Psoas muscle (tissue), 8 donors: ENCODE results near the gene TMEM121. TPM values are rescaled to one million over a fixed set of nuclear protein-coding genes. Genes with fewer than 3 reads are reported as not detected.
"Not testable (repeated sequence)": the region's sequence is repeated elsewhere in the genome, so short reads cannot be mapped to it uniquely, and the experiment has no call there.

Experiments used
- ATAC-seq, 4 donors: fragments of 200-7000 bp; cut with Tn5 transposase; one replicate each; pipeline ENCODE4 v1.9.1; 2020; ENCODE audit warnings: moderate library complexity in 3 of 4, mild to moderate bottlenecking in 2 of 4
- DNase-seq, 2 donors: peaks; one replicate each; pipeline ENCODE4 v3.0.0-alpha.2; 2020
- H3K27ac ChIP-seq: fragments of 200-600 bp; one replicate; pipeline ENCODE4 v1.8.0; 2022
- H3K27me3 ChIP-seq, 3 donors: fragments of 200-600 bp in 1 of 3; one replicate each; pipeline versions ENCODE4 v1.6.1 to v1.8.0; 2013 to 2022; ENCODE audit warnings: low read length in 2 of 3, mild to moderate bottlenecking in 2 of 3, moderate library complexity in 1 of 3; ENCODE audit not compliant: insufficient read depth in 3 of 3
- H3K36me3 ChIP-seq, 2 donors: fragments of 200-600 bp in 1 of 2; one replicate each; pipeline versions ENCODE4 v1.6.1 to v1.8.0; 2013 to 2022; ENCODE audit warnings: low read depth in 1 of 2, mild to moderate bottlenecking in 1 of 2, moderate library complexity in 1 of 2; ENCODE audit not compliant: insufficient read depth in 1 of 2
- H3K4me1 ChIP-seq: fragments of 200-600 bp; one replicate; pipeline ENCODE4 v1.8.0; 2022
- H3K4me3 ChIP-seq: fragments of 200-600 bp; one replicate; pipeline ENCODE4 v1.8.0; 2022; ENCODE audit warnings: mild to moderate bottlenecking
- H3K9me3 ChIP-seq: fragments of 200-600 bp; one replicate; pipeline ENCODE4 v1.8.0; 2022
- WGBS, 3 donors: extraction: QIAGEN DNeasy Blood & Tissue Kit; methylation state at CpG; one replicate each; pipeline versions ENCODE4 v1.1.6 to v1.1.7; 2013; 5-methylcytosine and 5-hydroxymethylcytosine counted together
- intact Hi-C, 2 donors: fragments of 100-400 bp; cut with DNase I; formaldehyde crosslinking; loops; one replicate each; pipeline versions ENCODE4 v1.11.0 to v1.14.2; 2022
- polyA plus RNA-seq, 3 donors: library from polyadenylated mRNA; stranded (reverse); fragments of 200-250 nt; gene quantifications; one replicate each; pipeline ENCODE4 v1.2.3, GENCODE V29; 2013
- total RNA-seq, 4 donors: library from RNA; stranded (reverse); fragmentation: NEBNext Ultra II Directional in 2 of 4; extraction: Animal tissue kit (Norgen Biotek cat#: 25700) in 2 of 4; gene quantifications; one replicate each; pipeline versions ENCODE4 v1.2.1 to v1.2.4, GENCODE V29; 2021 to 2023
- TF ChIP-seq, protein P1 (sequence below): fragments of 200-600 bp; IDR thresholded peaks from one replicate; pipeline ENCODE4 v1.8.0; 2022; ENCODE audit warnings: antibody characterized with exemption
- donor health status: healthy with polysubstance abuse.
- donor health status: DM: no; HTN: no; CAD: no; lungs with moderate emphysema.
- donor health status: Bipolar disorder and iron deficiency.
- donor health status: healthy.
- donor health status: DM: yes; HTN: yes; CAD: no.
- donor health status: DM: no; HTN: no; CAD: no.
- donor health status: DM: no; HTN: no; CAD: no.
- donor health status: DM: yes; HTN: yes; CAD: no.

Gene TMEM121
- total and polyA plus RNA-seq, 7 donors: 0.08 to 0.60 (median 0.38) TPM

DNA sequence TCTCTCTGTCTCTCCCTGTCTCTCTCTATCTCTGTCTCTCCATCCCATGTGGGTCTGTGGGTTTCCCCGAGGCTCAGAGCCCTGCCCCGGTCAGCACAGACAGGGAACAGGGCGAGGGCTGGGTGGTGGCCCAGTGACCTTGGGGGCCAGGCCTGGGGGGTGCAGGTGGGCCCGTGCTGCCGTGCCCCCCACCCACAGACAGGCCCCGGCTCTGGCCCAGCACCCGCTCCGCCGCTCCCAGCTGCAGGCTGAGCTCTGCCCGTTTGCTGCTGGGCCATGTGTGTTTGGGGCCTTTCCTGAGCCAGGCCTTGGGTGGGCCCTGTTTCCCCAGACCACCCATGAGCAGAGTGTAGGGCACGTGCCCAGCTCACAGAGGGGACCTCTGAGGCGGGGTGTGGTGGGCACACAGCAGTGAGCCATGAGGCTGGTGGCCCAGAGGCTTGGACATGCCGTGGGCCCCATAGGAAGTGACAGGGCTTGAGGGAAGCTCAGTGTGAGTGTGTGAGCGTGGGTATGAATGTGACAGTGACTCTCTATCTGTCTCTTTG lies 51.0 kb downstream of the TMEM121 start:
- TF ChIP-seq, protein P1, sequence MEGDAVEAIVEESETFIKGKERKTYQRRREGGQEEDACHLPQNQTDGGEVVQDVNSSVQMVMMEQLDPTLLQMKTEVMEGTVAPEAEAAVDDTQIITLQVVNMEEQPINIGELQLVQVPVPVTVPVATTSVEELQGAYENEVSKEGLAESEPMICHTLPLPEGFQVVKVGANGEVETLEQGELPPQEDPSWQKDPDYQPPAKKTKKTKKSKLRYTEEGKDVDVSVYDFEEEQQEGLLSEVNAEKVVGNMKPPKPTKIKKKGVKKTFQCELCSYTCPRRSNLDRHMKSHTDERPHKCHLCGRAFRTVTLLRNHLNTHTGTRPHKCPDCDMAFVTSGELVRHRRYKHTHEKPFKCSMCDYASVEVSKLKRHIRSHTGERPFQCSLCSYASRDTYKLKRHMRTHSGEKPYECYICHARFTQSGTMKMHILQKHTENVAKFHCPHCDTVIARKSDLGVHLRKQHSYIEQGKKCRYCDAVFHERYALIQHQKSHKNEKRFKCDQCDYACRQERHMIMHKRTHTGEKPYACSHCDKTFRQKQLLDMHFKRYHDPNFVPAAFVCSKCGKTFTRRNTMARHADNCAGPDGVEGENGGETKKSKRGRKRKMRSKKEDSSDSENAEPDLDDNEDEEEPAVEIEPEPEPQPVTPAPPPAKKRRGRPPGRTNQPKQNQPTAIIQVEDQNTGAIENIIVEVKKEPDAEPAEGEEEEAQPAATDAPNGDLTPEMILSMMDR: no peak
- ATAC-seq (no peak), DNase-seq (peak in 1 of 2 donors; percentile 29)
- H3K4me1 ChIP-seq: no peaks in the 10 kb centered on the region
- no peak overlapping the region for H3K27ac ChIP-seq
- WGBS, 3 donors: 87 to 88% (median 87%) methylated on average over 14 of the region's 14 CpGs
- H3K36me3 ChIP-seq: no peaks in the 10 kb centered on the region
- intact Hi-C loops: no loop called here
- H3K9me3 ChIP-seq: no peaks in the 10 kb centered on the region
- no peak overlapping the region for H3K4me3 ChIP-seq
- H3K27me3 ChIP-seq: no peaks in the 10 kb centered on the region

DNA sequence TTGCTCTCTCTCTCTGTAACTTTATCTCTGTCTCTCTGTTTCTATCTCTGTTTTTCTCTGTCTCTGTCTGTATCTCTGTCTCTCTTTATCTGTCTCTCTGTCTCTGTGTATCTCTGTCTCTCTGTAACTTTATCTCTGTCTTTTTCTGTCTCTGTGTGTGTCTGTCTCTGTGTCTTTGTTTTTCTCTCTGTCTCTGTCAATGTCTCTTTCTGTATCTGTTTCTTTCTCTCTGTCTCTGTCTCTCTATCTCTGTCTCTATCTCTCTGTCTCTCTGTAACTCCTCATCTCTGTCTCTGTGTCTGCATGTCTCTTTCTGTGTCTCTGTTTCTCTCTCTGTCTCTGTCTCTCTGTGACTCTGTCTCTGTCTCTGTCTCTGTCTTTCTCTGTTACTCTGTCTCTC lies 51.7 kb downstream of the TMEM121 start:
- no peak overlapping the region for H3K27ac ChIP-seq
- ATAC-seq: no peak
- no peaks in the 10 kb centered on the region for H3K4me1 ChIP-seq
- no peaks in the 10 kb centered on the region for H3K36me3 ChIP-seq
- H3K9me3 ChIP-seq: no peaks in the 10 kb centered on the region
- H3K4me3 ChIP-seq: no peak overlapping the region
- intact Hi-C loops: no loop called here
- H3K27me3 ChIP-seq: no peaks in the 10 kb centered on the region
- no peak for DNase-seq
- TF ChIP-seq, protein P1: no peak

DNA sequence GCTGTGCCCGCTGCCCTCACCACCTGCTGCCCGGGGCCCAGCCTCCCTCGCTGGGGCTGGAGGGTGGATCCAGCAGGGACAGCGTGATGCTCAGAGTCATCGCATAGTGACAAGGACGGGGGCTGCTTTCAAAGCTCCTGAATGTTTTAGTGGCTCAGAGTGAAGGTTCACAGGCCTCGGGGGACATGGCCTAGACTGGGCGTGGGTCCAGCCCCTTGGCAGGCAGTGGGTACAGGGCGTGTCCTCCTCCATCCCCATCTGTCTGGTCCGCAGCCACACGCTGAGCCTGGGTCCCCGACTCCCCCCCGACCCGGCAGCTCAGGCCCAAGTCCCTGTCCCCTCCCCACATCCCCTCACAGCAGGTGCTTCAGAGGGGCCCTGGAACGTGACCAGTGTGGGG lies 52.8 kb downstream of the TMEM121 start:
- H3K36me3 ChIP-seq, H3K4me3 ChIP-seq, ATAC-seq, H3K4me1 ChIP-seq, DNase-seq, H3K27me3 ChIP-seq, intact Hi-C loops, H3K27ac ChIP-seq, H3K9me3 ChIP-seq: not testable (repeated sequence)
- 81% methylated on average over 5 of the region's 15 CpGs; no CpG with 5 or more reads in 2 of the 3 donors for WGBS, 3 donors

Other genes starting within 250 kb of the TMEM121 start
- 10 to 100 TPM; 17.1 to 26.2 (median 20.9) TPM for gene BRF1, start 225.6 kb upstream of the TMEM121 start, total RNA-seq
- 10 to 100 TPM; 12.9 to 15.3 (median 13.4) TPM for gene BRF1, start 225.6 kb upstream of the TMEM121 start, polyA plus RNA-seq
- 10 to 100 TPM; 67.8 to 79.1 (median 75.3) TPM for gene PACS2, start 211.8 kb upstream of the TMEM121 start, total RNA-seq
- gene PACS2, start 211.8 kb upstream of the TMEM121 start, polyA plus RNA-seq: 10 to 100 TPM; 57.1 to 83.1 (median 65.1) TPM
- under 1 TPM in 3 of 4 donors, not detected in 1; 0.34 to 0.75 (median 0.39) TPM for gene TEX22, start 128.0 kb upstream of the TMEM121 start, total RNA-seq
- gene TEX22, start 128.0 kb upstream of the TMEM121 start, polyA plus RNA-seq: under 1 TPM in 2 of 3 donors, not detected in 1; 0.10 to 0.13 TPM
- 10 to 100 TPM; 41.1 to 48.6 (median 45.1) TPM for gene MTA1, start 106.8 kb upstream of the TMEM121 start, total RNA-seq
- 10 to 100 TPM; 22.6 to 32.8 (median 25.5) TPM for gene MTA1, start 106.8 kb upstream of the TMEM121 start, polyA plus RNA-seq
- gene CRIP2, start 51.8 kb upstream of the TMEM121 start, total RNA-seq: 10 to 100 TPM; 23.1 to 46.5 (median 30.2) TPM
- 10 to 100 TPM; 28.5 to 71.8 (median 47.3) TPM for gene CRIP2, start 51.8 kb upstream of the TMEM121 start, polyA plus RNA-seq
- 10 to 100 TPM; 11.5 to 24.9 (median 14.2) TPM for gene CRIP1, start 39.7 kb upstream of the TMEM121 start, total RNA-seq
- gene CRIP1, start 39.7 kb upstream of the TMEM121 start, polyA plus RNA-seq: 10 to 100 TPM; 17.5 to 27.2 (median 20.6) TPM
- gene TEDC1, start 35.3 kb upstream of the TMEM121 start, total RNA-seq: 1 to 10 TPM in 3 of 4 donors, under 1 TPM in 1; 0.95 to 2.0 (median 1.2) TPM
- 1 to 10 TPM; 1.9 to 5.2 (median 2.3) TPM for gene TEDC1, start 35.3 kb upstream of the TMEM121 start, polyA plus RNA-seq